Stimulated activated CD8-positive, alpha-beta memory T cell treated with anti-CD3 and anti-CD28 coated beads, Interleukin-15, amount 100 ng/mL, for 48 hours (primary cell): Measurements from ENCODE around the gene CD59.
"Not testable (repeated sequence)": the region's sequence is repeated elsewhere in the genome, so short reads cannot be mapped to it uniquely, and the experiment has no call there.

ENCODE experiments used
- DNase-seq, 2 donors: peaks; one replicate each; pipeline ENCODE4 v3.0.0-alpha.2; 2020; ENCODE audit warnings: low read depth in 2 of 2

The CD59 gene

DNA sequence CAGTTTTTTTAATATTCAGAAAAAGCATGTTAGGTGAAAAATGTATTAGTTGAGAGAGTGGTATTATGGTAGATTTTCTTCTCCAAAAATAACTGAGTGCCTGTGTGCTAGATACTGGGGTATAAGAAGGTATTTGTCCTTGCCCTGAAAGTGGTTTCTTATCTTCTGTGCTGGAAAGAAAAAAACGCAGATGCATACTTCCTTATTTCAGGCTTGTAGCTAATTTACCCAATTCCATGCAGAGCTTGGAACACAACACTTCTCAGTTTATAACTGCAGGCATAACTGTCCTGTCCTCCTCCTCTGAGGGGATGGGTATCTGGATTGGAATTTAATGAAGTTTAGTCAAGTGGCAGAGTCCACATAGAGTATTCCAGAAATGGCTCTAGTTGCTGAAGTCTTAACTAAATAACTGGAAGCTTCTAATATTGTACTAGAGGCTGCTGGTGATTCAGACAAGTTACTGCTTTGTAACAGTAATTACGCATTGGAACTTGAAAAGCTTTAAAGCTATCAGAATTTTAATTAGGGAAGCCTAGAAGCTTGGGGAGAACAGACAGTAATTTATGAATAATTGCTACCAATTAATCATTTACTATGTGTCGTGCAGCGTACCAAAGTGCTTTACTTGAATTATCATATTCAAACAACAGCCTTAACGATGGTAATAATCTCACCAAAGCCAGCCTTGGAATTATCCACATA, 22.9 kb downstream of the CD59 start:
- DNase-seq, result no peak

DNA sequence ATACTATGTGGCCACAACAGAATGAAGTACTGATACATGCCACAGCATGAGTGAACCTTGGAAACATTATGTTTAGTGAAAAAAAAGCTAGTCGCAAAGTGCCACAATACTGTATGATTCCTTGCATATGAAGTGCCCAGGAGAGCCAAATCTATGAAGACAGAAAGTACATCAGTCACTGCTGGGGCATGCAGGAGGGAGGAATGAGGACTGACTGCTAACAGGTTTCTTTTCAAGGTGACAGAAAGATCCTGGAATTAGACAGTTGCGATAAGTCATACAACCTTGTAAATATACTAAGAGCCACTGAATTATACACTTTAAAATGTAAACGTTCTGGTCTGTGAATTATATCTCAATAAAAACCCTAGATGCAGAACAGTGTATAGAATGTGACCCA, 23.8 kb downstream of the CD59 start:
- no peak for DNase-seq

DNA sequence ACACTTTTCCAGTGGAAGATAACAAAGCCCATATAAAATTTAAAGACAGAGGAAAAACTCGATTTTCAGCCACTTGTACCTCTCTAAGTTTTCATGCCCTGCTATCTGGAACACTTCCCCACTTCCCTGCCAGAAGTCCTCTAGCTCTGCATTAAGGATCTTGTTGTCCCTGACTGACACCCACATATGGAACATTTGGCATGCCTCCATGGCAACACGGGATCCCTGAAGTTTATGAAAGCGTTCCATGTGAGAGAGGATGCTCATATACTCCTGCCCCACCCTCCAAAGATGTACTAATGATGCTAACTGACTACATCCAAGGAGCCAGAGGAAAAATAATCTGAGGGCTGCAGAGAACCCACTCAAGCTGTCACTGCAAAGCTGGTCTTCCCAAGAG, 26.8 kb downstream of the CD59 start:
- no peak for DNase-seq

DNA sequence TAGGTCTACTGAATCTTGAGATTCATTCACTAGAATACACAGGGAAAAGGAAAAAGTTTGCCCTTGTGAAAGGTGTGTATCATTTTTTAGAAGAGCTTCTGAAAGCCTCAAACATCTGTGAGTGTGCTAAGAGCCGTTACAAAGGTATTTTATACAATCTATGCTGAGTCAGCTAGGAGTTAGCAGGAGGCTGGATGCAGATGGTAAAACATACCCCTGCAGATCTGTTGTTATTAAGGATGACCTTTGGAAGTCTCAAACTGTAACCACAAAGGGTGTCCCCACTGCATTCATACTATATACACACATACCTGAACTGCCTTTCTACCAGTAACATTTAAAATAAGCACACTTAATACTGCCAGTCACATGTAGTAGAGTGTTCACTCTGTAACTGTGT, 27.2 kb downstream of the CD59 start:
- DNase-seq, result no peak

DNA sequence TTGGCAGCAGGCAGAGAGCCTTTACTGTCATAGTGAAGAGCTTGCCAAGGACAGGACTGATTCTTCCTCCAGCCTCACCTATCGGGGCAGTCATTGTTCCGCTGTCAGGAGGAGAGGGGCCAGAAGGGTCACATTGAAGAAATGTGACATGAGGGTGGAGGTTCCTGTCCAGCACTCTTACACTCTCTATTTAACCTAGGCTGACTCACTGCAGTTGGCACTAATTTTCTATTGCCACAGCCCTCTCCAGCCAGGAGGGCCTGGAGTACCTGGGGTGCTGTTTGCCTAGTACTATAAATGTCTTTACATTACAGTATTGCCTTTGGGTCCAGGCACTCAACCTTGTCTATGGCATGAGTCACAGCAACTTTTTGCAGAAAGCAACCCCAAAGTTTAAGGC, 28.4 kb downstream of the CD59 start:
- DNase-seq, result not testable (repeated sequence)

DNA sequence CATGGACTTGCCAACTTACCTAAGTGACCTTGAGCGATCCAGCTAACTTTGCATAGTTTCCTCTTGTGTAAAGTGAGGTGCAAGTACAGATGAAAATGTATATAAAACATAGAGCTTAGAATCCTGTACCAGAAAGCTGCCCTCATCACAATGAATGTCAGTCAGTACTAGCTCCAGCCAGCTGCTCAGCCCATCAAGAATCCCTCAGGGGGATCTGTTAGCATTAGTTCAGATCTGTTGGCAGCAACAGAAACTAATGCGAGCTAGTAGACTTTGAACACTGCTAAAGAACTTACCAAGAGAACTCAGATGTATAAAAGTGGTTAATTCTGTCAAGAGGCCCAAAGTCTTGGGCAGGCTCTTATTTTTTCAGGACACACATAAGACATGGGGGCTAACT, 29.3 kb downstream of the CD59 start:
- DNase-seq, result no peak

DNA sequence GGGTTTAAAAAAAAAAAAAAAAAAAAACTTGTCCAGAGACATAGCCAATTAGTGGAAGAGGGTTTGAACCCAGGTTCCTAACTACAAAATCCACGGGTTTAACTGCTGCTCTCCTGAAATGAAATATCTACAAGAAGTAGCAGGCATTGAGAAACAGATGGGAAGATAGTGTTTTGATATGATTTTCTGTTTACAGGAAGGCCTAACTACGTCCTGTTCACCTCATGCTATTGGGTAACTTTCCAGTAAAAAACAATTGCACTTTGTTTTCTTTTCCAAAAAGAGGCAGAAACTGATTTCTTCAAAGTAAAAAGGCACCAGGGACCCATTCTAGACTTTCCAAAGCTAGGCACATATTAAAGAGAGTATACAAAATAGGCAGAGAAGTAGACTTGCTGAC, 29.7 kb downstream of the CD59 start:
- DNase-seq, result no peak

DNA sequence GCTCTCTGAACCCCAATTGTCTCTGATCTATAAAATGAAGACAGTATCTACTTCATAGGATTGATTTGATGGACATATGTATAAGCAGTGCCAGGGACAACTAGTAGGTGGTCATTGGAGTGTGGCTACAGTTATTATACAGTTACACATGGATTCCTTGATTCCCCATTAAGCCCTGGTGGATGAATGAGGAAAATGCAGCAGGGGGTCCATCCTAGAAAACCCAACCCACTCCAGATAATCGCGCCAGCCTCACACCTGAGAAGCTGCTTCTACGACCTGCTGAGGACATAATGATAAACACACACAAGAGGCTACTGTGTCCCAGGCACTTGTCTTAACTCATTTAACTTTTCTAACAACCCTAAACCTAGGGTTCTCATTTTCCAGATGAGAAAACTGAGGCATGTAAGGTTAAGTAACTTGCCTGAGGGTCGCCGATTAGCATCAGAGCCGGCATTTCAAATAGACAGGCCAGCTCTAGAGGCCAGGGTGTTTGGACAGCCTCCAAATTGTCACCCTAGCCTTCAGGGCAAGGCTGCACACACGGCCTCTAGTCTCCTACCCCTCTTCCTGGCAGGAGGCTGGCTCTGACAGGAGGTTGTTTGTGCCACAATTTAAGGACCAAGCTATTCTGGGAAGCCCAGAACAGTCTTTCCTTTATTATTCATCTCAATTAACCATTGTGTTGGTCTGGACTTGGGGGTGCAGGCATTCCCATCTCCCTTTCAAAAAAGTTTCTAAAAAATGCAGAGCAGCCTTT, 31.8 kb downstream of the CD59 start:
- DNase-seq, result no peak

DNA sequence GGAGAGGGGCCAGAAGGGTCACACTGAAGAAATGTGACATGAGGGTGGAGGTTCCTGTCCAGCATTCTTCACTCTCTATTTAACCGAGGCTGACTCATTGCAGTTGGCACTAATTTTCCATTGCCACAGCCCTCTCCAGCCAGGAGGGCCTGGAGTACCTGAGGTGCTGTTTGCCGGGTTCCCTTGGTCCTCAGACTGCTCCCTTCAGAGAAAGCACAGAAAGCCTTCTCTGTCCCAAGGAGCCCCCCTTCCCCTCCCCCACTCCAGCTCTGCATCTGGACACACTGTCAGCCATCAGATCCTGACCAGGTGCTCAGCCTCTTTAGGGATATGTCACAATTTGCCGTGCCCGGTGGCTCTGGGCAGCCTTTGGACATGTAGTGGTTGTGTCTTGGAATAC, 32.4 kb downstream of the CD59 start:
- no peak for DNase-seq

DNA sequence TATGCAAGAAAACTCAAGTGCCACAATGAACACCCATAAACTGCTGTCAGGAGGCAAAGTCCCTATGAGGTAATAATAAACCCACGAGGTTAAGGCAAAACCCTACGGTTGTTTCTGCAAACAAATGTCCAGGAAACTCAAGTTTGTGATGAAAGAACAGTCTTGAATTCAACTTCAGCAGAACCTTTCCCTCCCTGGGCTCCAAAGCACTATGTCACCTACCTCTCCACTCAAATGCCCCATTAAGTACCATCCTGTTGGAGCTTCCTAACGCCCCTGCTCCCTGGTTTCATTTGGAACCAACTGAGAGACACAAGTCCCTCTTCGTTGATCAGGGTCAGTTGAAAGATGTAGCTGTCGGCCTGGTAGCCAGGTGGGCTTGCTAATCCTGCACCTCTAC, 33.0 kb downstream of the CD59 start:
- DNase-seq, result no peak

DNA sequence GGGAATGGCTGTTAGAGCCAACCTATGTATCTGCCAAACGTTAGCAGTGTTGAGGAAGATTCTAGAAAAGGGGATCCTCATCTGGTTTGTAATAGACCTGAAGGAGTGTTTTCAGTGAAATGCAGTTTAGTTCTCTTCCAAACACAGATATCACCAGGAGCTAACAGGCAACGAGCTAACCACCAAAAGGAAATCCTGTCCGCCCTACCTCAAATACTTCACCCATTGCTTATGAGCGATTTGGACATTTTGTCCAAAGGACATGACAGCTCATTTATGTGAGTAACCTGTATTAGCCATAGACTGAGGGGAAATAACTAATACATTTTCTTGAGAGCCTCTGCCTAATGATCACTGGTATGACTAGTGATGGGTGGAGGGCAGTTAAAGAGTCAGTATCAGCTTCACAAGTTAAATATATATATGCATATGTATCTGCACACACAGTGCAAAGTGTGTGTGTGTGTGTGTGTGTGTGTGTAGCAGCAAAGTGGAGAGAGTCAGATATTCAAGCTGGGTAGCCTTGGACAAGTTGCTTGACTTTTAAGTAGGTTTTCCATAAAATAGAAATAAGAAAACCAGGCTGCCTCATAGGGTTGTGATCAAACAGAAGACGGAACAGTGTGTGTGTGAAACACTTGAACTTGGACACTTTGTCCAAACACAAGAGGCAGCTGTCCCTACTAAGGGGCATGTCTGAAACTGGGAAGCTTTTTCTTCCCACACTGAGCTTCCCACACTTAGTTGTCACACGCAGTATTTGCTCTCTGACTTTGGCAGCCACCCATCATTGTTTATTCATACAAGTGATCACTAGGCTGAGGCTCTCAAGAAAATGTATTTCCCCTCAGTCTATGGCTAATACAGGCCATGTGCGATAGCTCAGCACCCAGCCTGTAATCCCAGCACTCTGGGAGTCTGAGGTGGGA, 34.7 kb downstream of the CD59 start:
- no peak for DNase-seq

DNA sequence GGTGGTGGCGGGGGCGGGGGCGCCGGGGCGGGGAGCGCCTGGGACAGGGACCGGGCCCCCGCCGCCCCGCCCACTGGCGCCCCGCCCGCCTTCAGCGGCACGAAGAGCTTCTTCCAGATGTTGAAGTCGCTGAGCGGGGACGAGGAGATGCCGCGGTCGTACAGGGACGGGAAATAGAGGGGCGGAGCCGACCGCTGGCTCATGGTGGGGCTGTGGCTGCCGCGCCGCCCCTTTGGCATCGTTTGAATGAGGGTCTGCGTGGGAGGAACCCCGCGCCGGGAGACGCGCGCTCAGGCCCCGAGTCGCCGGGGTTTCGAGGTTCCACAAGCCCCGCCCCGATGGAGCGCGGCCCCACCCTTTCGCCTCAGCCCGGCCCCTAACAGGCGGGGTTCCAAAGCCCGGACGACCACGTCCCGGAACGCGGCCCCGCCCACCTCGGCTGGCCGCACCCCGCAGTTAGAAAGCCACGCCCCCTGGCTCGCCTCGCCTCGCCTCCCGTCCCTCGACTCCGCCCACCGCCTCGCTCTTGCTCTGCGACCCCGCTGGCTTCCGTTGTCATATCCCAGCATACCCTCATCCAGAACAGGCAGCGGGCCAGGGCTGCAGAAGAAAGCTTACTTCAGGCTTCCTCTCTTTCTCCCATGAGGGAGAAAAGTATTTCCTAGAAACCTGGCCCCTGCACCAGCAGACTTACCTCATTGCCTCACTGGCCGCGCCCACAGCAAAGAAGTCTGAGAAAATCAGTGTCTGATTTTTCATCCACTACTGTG, 35.5 kb downstream of the CD59 start, which contains the start of gene C11orf91:
C11orf91 (minus strand) TSS at position 325 of the 770 bp plus-strand sequence; CDS start at position 239, 86 bp downstream.
- peak; percentile 81 to 92 for DNase-seq

DNA sequence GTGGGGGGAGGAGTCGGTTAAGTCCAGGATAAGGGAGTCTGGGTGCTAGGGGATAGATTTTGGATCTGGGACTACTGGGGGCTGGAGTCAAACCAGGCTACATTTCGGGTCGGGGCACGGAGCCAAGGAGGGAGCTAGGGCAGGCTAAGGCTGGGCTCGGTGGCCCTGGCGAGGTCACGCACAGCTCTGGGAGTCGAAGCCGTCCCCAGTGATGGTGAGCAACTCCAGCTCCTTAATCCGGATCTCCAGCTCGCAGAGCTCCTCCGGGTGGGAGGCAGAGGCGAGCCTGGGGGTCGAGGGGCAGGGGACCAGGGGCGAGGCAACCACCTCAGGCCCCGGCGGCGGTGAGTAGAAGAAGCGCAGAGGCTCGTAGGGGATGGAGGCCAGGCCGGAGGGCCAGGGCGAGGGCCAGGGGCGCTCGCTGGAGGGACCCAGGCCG, 36.1 kb downstream of the CD59 start:
- no peak for DNase-seq

DNA sequence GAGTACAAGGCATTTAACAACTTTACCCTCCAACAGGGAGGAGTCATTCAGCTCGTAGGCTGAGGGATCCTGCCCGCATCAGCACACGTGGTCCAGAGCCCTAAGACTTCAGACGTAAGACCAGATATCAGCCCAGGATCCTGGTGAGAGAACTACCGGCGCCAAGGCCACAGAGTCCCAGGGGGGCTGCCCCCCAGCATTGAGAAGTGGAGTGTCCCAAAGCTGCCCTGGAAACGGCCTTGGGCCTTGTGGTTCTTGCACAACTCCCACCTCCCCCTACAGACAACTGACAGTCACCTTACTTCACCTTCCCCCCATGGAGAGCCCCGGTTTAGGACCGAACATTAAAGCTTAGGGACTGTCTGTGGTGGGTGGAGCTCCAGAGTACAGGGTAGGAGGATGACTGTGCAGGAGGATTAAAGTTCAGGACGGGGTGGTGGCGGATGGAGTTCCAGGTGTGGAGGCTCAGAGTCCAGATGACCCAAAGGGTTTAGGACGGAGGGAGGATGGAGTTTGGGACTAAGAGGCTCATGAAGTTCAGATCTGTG, 36.6 kb downstream of the CD59 start:
- no peak for DNase-seq

DNA sequence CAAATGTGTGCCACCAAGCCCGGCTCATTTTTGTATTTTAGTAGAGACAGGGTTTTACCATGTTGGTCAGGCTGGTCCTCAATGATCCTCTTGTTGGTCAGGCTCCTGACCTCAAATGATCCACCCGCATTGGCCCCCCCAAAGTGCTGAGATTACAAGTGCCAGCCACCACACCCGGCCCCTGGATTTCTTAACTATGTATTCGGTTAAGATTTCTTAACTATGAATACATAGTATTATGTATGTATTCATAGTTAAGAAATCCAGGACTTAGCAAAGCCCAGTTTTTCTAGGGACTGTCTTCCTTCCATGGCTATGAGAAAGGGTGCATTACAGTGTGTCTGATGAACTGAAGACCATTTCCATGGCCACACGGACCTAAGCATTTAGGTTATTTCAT, 37.3 kb downstream of the CD59 start:
- no peak for DNase-seq

DNA sequence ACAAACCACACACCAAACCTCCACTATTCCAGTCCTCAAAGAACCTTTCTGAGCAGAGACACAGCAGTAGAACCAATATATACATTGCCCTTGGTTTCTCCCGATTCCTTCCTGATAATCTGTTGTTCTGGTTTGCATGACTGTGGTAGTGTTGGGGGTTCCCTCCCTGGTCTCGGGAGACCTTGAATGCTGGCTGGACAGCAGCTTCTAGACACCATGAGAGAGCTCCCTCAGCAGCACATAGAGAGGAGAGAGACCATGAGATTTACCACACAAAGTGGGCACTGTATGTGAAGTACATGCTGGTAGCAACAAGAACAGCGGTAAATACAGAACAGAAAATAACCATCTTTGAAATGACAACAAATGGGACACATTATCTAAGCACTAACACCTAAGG, 38.2 kb downstream of the CD59 start:
- no peak for DNase-seq

DNA sequence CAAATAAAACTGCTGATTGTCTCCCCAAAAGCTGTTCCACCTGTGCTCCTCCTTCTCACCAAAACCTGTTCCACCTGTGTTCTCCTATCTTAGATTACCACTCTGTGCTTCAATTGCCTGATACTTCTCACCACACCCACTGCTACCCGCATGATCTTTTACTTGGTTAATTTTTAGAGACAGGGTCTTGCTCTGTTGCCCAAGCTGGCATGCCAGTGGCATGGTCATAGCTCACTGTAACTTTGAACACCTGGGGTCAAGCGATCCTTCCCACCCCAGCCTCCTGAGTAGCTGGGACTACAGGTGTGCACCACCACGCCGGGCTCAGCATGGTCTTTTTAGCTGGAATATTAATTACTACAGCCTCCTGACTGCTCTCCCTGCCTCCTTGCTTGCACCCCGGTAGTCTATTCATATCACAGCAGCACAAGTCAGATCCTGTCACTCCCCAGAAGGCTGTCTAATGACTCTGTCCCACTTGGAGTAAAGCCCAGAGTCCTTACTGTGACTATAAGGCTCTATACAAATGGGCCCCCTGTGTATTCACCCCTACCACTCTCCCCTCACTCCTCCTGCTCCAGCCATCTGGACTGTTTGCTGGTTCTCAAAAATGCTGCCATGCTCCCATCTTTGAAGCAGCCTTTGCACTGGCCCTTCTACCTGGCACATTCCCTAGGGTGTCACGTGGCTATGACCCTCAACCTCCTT, 39.1 kb downstream of the CD59 start:
- DNase-seq, result no peak

DNA sequence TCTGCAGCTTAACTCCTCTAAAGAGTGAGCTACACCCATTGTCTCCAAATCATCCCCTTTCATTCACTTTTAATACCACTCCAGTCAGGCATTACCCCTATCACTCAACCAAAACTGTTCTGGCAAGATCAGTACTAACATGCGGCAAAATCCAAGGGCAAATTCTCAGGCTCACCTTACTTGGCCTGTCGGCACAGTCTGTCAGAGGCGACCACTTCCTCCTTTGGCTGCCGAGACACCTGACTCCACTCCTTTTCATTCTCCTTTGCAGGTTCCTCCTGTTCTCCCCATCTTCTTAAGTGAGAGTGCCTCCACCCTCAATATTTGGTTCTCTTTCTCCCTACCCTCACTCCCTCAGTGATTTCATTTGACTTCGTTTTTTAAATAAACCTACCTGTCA, 39.8 kb downstream of the CD59 start:
- DNase-seq, result no peak

DNA sequence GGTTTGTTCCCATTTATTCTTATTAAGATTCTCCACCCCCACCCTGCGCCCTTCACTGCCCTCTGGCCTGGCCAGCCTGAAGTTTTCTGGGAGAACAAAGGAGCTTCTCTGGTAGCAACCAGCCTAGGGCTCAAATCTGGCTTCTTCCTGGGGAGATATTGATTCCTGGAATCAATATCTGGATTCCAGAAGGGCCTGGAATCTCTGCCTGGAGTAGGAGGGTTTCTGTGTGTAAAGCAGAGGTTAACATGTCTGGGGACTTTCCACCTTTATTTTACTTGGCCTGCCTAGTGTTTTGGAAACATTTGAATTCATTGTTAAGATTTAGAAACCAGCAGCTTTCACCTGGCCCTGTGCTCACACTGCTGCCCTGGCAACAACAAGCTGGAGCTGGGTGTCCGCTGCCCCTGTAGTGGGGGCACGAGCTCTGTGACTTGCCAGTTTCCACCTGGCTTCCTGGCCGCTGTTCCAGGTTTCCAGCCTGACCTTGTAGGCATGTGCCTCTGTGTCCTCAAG, 41.1 kb downstream of the CD59 start:
- no peak for DNase-seq

DNA sequence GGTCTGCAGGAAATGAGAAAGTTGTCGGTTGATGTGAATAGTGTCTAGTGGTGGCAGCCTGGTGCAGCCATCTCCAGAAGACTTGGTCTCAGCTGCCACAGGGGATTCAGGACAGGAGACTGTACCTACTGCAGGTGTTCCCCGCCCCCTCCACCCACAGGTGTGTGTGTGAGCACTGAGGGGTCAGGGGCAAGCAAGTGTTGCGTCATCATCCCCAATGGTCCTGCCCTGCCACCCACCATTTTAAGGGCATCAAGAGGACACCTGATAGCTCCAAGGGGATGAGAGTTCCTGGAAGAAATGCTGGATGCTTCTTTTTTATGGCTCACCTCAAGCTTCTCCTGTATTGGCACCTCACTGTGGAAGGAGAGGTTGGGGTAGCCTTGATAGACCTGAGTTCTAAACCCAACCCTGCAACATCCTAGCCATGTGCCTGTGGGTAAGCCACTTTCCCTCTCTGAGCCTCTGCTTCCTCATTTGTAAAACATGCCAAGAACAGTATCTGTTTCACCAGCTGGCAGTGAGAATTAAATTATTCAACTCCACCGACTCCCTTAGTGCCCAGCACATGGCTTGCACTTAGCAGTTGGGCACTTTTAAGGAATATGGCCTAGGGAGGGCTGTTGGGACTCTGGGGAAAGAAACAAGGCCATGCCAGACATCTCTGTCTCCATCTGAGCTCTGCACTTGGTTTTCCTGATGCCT, 41.7 kb downstream of the CD59 start:
- no peak for DNase-seq
